ENCODE measurements around the gene RARB.

DNA sequence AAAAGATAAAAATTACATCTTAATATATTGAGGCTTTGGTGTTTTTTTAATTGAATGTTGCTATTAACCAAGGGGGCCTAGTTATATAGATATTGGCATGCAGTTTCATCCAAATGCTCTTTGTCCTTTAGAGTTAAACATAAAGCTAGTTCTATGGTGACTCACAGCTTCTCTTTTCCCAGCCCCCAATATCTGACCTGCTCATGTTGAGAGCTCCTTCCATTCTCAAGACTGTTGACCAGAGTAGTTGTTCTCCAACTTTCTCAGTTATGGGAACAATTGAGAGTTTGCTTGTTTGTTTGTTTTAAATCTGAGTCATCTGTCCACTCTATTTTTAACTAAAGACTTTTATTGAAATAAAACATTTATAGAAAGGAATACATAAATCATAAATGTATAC lies 15.8 kb upstream of the RARB start:
- TF ChIP-seq, protein P1, sequence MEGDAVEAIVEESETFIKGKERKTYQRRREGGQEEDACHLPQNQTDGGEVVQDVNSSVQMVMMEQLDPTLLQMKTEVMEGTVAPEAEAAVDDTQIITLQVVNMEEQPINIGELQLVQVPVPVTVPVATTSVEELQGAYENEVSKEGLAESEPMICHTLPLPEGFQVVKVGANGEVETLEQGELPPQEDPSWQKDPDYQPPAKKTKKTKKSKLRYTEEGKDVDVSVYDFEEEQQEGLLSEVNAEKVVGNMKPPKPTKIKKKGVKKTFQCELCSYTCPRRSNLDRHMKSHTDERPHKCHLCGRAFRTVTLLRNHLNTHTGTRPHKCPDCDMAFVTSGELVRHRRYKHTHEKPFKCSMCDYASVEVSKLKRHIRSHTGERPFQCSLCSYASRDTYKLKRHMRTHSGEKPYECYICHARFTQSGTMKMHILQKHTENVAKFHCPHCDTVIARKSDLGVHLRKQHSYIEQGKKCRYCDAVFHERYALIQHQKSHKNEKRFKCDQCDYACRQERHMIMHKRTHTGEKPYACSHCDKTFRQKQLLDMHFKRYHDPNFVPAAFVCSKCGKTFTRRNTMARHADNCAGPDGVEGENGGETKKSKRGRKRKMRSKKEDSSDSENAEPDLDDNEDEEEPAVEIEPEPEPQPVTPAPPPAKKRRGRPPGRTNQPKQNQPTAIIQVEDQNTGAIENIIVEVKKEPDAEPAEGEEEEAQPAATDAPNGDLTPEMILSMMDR (optimal IDR thresholded peaks at IDR 0.05 in 1 of 3, IDR thresholded peaks at IDR 0.05 in 1 of 3, conservative IDR thresholded peaks at IDR 0.05 in 1 of 3; ENCODE audit: extremely low read depth in 1 of 3, insufficient read depth in 2 of 3, low read length in 3 of 3): no peak
- no peak for TF ChIP-seq EZH2 (IDR thresholded peaks at IDR 0.05; ENCODE audit: low read length)
